ENCODE measurements around the gene CEP112.
"Not testable (repeated sequence)": the region's sequence is repeated elsewhere in the genome, so short reads cannot be mapped to it uniquely, and the experiment has no call there.

CEP112 gene

DNA sequence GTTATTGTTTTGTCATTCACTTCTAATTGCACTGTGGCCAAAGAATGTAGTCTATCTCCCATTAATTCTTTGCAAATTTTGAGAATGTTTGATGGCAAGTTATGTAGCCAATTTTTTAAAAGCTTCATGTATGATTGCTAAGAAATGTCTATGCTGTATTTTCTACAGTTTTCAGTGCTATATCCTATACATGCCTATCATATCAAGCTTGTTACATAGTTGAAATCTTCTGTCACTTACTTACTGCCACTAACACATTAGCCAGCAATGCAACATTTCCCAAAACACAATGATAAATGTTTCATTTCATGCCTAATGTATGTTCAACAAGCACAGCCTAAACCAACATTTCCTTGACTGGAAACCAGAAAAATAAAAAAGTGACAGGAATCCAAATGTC is 338.1 kb downstream of the CEP112 start:
- TF ChIP-seq, protein P1, sequence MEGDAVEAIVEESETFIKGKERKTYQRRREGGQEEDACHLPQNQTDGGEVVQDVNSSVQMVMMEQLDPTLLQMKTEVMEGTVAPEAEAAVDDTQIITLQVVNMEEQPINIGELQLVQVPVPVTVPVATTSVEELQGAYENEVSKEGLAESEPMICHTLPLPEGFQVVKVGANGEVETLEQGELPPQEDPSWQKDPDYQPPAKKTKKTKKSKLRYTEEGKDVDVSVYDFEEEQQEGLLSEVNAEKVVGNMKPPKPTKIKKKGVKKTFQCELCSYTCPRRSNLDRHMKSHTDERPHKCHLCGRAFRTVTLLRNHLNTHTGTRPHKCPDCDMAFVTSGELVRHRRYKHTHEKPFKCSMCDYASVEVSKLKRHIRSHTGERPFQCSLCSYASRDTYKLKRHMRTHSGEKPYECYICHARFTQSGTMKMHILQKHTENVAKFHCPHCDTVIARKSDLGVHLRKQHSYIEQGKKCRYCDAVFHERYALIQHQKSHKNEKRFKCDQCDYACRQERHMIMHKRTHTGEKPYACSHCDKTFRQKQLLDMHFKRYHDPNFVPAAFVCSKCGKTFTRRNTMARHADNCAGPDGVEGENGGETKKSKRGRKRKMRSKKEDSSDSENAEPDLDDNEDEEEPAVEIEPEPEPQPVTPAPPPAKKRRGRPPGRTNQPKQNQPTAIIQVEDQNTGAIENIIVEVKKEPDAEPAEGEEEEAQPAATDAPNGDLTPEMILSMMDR (conservative IDR thresholded peaks at IDR 0.05): no peak

DNA sequence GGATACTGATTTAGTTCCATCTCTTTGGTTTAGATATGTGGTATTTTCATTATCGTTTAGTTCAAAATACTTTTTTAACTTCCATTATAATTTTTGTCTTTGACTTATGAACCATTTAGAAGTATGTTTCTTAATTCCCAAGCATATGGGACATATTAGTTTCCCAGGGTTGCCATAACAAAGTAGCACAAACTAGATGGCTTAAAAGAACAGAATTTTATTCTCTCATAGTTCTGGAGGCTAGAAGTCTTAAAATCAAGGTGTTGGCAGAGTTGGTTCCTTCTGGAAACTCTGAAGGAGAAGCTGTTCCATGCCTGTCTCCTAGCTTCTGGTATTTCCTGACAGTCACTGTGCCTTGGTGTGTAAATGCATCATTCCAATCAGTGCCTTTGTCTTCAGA is 339.0 kb downstream of the CEP112 start:
- TF ChIP-seq, protein P1 (conservative IDR thresholded peaks at IDR 0.05): no peak
- no peak overlapping the region for H3K27ac ChIP-seq

More for the DNA sequence above, 338.1 kb downstream of the CEP112 start:
- H3K27ac ChIP-seq: no peak overlapping the region

DNA sequence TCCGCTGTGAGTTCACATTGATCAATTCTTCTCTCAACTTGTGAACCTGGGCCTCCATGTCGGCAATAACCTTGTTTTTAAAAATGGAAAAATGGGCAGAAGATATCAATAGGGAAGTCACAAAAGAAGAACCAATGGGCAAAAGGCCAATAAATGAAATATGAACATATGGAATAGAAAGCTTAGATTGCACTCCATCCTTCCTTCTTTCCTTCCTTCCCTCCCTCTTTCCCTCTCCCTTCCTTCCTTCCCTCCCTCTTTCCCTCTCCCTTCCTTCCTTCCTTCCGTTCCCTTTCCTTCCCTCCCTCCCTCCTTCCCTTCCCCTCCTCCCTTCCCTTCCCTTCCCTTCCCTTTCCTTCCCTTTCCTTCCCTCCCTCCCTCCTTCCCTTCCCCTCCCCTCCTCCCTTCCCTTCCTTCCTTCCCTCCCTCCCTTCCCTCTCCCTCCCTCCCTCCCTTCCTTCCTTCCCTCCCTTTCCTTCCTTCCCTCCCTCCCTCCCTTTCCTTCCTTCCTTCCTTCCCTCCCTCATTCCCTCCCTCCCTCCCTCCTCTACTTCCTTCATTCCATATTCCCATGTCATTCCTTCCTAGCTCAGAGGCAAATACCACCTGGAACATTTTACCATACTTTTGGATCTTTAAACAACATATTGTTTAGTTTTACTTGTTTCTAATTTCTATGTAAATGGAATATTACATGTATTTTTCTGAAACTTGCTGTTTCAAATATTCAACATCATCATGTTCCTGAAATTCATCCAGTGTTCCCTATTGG is 339.8 kb downstream of the CEP112 start:
- TF ChIP-seq, protein P1 (conservative IDR thresholded peaks at IDR 0.05): no peak
- H3K27ac ChIP-seq: no peak overlapping the region

DNA sequence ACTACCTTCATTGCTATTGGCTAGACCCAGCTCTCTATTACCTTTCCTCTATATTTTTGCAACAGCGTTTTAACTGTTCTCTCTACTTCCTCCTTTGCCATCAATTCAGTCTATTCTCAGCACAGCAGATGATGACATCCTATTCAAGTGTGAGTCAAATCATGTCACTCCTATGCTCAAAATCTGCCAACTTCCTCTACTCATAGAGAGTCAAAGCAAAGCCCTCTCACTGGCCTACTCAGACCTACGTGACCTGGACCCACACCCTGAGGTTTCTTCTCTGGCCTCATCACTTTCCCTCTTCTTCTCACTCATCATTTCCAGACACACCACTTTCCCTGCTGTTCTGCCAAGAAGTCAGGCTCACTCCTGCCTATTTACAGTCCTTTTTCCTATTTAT is 341.4 kb downstream of the CEP112 start:
- H3K27ac ChIP-seq: no peak overlapping the region
- TF ChIP-seq, protein P1 (conservative IDR thresholded peaks at IDR 0.05): no peak

DNA sequence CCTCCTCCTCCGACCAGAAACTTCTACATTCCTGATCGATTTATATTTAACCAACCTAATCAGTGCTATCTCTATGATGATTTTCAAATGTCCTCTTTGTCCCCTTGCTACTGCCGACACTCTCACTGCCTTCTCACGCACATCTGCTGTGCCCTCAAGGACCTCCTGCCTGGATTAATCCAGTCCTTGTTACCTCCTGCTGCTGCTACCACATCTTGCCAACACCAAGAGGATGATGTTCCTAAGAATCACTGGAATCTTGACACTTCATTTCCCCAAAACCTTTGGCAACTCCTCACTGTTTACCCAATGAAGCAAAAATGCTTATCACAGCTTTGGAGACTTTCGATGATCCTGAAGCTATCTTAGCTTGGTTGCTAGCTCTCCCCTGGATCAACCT is 343.2 kb downstream of the CEP112 start:
- H3K27ac ChIP-seq: no peak overlapping the region
- TF ChIP-seq, protein P1 (conservative IDR thresholded peaks at IDR 0.05): no peak

DNA sequence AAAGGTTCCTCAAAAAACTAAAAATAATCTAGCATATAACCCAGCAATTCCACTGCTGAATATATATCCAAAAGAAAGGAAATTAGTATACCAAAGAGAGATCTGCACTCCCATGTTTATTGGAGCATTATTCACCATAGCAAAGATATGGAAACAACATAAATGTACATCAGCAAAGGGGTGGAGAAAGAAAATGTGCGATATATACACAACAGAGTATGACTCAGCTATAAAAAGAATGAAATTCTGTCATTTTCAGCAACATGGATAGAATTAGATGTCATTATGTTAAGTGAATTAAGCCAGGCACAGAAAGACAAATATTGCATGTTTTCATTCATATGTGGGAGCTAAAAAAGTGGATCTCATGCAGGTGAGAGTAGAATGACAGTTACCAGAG is 350.8 kb downstream of the CEP112 start:
- TF ChIP-seq, protein P1 (conservative IDR thresholded peaks at IDR 0.05): no peak
- H3K27ac ChIP-seq: no peak overlapping the region; the same call in 1 of the 2 replicates

DNA sequence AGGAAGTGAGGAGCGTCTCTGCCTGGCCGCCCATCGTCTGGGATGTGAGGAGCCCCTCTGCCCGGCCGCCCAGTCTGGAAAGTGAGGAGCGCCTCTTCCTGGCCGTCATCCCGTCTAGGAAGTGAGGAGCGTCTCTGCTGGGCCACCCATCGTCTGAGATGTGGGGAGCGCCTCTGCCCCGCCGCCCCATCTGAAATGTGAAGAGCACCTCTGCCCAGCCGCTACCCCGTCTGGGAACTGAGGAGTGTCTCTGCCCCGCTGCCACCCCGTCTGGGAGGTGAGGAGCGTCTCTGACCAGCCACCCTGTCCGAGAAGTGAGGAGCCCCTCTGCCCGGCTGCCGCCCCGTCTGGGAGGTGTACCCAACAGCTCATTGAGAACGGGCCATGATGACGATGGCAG is 354.7 kb downstream of the CEP112 start:
- not testable (repeated sequence) for H3K27ac ChIP-seq

DNA sequence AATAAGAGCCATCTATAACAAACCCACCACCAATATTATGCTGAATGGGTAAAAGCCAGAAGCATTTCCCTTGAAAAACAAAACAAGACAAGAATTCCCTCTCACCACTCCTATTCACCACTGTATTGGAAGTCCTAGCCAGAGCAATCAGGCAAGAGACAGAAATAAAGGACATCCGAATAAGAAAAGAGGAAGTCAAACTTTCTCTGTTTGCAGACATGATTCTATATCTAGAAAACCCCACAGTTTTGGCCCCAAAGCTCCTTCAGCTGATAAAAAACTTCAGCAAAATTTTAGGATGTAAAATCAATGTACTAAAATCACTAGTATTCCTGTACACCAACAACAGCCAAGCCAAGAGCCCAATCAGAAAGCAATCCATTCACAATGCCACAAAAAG is 358.7 kb downstream of the CEP112 start:
- TF ChIP-seq, protein P1 (conservative IDR thresholded peaks at IDR 0.05): no peak
- no peak overlapping the region for H3K27ac ChIP-seq

Data from VCaP (cell line).